NCI-H1436 treated with DMSO at 0.1 percent for 48 hours (cell line): ENCODE results near the gene IQCH.
"Not testable (repeated sequence)": the region's sequence is repeated elsewhere in the genome, so short reads cannot be mapped to it uniquely, and the experiment has no call there.

Experiments
- DNase-seq: peaks from one replicate; lab custom pipeline; 2025; lab: John Stamatoyannopoulos, UW

Gene IQCH

DNA sequence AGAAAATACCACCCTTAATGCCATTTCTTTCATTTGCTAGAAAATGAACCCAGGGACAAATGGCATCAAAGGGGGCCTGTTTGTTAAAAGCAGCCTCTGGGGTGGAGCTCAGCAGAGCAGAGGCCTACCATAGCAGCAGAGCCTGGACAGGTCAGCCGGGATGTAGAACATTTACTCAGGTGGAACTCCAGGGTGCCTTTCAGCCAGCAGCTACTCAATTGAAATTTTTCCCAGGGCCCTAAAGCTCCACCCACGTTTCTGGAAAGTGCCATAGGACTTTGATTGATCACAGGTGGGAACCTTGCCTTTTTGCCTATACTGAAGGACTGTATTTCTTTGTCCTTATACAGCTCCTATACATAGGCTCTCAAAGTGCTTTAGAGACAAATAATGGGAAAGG lies 191.9 kb downstream of the IQCH start:
- DNase-seq, result no peak

DNA sequence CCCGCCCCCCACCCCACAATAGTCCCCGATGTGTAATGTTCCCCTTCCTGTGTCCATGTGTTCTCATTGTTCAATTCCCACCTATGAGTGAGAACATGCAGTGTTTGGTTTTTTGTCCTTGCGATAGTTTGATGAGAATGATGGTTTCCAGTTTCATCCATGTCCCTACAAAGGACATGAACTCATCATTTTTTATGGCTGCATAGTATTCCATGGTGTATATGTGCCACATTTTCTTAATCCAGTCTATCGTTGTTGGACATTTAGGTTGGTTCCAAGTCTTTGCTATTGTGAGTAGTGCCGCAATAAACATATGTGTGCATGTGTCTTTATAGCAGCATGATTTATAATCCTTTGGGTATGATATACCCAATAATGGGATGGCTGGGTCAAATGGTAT lies 193.8 kb downstream of the IQCH start:
- not testable (repeated sequence) for DNase-seq

DNA sequence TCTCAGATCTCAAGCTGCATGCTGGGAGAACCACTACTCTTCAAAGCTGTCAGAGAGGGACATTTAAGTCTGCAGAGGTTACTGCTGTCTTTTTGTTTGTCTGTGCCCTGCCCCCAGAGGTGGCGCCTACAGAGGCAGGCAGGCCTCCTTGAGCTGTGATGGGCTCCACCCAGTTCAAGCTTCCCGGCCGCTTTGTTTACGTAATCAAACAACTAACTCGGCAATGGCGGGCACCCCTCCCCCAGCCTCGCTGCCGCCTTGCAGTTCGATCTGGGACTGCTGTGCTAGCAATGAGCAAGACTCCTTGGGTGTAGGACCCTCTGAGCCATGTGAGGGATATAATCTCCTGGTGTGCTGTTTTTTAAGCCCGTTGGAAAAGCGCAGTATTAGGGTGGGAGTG lies 199.1 kb downstream of the IQCH start:
- DNase-seq, result not testable (repeated sequence)

DNA sequence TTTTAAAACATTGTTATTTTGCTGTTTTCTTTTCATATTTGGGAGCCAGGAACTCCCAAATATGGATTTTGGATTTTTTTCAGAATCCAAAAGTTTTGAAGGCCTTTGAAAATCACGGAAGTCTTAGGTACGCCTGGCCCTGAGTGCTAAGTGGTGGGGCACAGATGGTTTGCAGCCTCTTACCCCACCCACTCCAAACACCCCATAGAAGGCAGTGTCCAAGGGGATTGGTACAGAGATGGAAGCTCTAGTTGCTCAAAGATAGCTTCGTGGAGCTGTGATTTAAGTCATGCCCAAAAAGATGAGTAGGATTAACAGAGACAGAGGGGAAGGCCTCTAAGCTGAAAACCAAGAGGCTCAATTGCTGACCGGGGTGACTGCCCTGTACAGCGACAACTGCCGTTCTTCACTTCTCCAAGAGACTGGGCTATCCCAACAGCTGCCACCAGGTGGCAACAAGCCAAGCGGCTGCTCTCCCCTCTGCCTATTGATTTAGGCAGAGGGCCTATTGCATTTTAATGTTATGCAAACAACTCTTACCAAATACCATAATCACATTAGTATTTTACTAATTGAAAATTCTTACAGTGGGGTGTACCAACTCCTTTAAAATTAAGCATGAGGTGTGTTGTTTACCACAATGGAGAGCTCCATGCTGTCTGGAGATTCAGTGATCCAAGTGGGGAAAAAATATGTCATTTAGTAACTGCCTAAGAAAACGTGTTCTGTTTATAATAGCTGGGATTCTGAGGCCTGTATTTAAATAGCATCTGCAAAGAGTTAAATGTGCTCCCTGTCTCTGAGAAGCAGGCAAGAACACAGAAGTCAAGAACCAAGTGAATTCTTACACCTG lies 202.3 kb downstream of the IQCH start:
- DNase-seq, result peak; percentile 18

DNA sequence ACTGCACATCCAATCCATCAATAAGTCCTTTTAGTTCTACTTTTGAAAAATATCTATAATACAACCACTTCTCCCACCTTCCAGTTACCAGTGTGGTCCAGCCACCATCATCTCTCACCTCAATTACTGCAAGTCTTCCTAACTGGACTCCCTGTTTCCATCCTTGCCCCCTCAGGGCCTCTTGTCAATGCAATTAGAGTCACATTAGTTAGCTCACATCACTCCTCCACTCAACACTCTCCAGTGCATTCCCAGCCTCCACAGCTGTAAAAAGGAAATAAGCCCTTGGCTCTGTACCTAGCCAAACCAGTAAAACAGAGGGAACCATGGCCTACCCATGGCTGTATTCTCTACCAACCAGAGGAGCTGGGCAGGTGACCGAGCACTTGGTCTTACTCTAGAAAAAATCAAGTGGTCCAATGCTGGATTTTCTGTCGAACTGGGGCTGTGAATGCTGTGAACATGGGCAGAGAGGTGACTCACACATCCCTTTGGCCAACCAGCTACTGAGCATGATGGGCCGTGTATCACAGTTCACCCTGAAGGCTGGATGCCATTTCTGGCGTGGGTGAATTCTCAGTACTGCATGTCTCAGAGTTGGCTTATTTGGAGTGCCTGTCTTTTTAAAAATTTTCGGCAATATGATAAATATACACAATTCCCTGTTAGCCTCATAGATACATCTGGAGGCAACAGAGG lies 203.9 kb downstream of the IQCH start:
- no peak for DNase-seq

DNA sequence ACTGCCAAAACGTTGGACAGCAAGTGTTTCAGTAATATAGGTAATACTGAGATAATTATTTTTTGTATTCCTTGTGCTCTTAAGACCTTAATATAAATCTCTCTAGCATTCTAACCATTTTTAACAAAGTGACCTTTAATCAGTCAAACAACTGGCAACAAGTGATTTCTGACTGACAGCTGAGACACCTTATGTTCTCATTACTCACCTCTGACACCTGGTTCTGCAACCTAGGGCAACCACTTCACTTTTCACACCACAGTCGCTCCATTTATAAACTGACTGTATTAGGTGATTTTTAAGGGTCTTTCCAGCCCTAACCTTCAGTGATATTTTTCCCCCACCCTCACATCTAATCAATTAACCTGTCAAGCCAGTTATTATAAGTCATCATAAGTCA lies 205.9 kb downstream of the IQCH start:
- DNase-seq, result no peak

DNA sequence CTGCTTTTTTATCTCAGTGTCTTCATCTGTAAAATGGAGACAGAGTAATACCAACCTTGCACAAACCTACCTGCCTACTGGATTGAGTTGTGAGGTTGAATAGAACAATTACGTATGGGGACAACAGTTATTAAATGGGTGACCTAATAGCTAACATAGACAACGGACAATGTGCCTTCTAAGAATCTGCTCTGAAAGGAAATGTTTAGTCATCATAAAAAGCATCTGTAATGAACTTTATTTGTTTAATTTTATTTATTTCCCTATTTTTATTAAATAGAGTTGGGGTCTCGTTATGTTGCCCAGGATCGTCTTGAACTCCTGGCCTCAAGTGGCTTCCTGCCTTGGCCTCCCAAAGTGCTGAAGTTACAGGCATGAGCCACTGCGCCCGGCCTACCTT lies 207.1 kb downstream of the IQCH start:
- DNase-seq, result no peak

DNA sequence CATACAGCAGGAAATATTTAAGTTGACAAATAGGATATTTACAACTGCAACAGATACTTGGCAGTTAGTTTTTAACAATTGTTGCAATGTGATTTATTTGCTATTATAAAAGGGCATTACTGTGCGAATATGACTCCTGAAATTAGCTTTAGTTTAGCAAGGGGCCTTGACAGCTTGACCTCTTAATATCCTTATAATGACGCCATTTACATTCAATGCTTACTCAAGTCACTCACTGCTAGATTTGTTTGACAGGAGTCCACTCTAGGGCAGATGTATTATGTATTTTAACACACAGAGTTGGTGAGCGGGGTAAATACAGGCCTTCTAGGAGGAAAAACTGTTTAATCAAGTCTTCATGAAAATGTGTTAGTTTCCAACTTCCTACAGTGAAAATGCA lies 208.3 kb downstream of the IQCH start:
- DNase-seq, result no peak

DNA sequence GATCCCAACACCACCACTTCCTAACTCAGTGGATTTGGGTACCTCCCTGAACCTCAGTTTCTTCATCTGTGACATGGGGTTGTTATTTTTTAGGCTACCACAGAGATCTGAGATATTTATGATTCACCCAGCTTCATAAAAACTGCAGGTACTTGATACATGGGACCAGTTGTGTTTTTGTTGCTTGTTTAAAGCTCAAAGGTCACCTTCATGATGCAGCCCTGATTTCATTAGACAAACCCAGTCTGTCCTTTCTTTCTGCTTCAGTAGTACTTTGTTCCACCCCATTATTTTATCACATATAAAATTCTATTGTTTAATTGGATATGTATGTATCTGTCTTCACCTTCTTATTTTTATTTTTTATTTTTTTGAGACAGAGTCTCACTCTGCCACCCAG lies 208.9 kb downstream of the IQCH start:
- DNase-seq, result no peak

DNA sequence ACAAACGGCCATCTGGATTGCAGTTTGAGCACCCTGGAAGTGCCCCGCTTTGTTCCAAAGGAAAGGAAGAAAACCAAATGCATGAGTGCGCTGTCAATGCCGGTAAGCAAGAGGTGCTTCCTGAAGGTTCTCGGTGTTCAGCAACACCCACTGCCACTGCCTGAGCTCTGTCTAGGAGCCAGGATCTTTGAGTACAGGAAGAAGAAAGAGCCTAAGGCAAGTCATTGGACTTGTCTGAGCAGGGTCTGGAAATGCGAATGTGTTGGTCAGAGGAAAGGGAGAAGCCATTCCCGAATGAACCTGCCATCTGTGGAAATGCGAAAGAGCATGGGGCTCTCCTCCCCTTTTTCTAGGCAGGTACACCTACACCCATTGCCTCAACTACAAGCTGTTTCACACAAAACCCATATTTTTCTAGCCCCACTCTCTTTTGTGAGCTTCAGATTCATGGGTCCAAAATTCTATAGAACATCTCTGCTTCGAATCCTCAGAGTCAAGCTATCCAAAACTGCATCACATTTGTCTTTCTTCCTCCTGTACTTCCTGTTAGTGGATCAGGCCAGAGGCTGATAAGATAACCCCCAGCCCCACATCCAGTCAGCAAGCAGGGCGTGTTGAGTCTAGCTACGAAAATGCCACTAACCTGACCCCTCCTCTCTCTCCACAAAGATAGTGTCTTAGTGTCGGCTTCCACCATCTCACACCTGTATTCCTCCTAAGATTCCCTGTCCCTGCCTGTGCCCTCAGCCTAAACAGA lies 210.8 kb downstream of the IQCH start:
- DNase-seq, result no peak

DNA sequence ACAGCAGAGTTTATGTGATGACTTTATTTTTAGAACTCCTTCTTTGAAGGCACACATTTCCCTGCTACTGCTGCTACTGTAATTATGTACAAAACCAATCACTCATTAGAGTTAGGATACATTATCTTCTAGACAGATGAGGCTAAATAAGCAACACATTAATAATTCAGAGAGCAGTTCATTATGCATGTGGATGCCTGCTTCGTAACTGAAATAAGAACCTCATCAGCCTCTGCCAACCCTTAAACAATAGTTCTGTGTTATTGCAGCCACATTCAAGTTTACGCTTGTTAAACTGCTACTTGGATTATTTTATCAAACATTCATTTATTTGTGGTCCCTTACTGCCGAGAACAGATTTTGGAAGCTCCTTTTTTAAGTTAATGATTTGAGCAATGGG lies 213.8 kb downstream of the IQCH start:
- no peak for DNase-seq

DNA sequence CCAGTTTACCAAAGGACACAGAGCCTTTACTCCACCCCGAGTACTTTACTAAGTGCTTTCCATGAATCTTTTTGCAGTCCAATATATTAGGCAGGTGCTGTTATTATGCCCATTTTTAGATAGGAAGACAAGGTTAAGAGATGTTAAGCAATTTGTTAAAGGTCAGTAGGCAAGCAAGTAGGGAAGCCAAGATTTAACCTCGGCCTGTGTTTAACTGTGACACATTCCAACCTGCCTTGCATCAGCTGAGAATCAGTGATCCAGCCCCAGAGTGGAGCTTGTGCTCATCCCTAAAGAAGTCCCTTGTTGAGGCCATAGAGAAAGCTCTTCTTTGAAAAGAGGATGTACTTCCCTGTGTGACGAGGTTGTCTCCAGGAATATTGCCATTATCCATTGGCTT lies 215.1 kb downstream of the IQCH start:
- no peak for DNase-seq

DNA sequence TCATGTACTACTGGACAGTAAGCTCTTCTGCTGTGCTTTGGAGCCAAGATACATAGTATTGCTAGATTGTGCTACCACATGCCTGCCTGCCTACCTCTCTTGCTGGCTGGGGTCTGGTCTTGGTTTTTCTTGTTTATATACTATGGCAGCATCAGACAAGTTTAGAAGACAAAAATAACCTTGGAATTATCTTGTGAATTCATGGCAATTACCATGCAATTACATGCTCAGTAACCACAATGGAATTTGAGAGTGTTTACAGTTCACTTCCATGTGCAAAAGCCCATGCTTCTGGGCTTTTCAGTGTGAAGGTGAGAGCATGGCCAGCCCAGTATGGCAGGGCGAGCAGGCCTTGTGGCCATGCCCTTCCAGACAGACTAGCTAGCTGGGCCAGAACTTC lies 218.4 kb downstream of the IQCH start:
- DNase-seq, result no peak

DNA sequence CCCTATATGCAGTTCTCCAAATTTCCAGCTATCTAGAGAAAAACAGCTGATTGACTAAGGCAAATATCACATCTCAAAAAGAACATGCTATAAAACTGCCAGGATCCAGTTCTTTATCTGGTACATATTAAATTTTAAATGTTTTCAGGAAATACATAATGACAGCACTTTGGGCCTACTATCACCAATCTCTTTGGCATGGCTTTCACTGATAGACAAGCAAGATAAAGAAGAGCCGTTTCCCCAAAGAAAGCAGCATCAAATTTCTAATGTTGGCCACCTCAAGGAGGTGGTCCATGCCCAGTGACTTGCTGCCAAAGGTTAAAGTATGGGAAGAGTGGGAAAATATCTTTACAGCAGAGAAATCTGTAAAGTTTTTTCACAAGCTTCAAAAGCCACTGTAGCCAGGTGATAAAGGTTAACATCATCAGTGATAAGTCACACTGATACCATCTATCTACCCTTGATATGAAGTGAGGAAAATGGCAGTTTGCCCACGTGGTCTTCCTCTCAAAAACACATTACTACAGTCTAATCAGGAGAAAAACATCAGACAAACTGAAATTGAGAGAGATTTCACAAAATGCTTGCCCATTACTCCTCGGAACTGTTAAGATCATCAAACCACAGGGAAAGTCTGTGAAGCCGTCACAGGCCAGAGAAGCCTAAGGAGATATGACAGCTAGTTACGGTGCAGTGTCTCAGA lies 220.0 kb downstream of the IQCH start:
- DNase-seq, result no peak

DNA sequence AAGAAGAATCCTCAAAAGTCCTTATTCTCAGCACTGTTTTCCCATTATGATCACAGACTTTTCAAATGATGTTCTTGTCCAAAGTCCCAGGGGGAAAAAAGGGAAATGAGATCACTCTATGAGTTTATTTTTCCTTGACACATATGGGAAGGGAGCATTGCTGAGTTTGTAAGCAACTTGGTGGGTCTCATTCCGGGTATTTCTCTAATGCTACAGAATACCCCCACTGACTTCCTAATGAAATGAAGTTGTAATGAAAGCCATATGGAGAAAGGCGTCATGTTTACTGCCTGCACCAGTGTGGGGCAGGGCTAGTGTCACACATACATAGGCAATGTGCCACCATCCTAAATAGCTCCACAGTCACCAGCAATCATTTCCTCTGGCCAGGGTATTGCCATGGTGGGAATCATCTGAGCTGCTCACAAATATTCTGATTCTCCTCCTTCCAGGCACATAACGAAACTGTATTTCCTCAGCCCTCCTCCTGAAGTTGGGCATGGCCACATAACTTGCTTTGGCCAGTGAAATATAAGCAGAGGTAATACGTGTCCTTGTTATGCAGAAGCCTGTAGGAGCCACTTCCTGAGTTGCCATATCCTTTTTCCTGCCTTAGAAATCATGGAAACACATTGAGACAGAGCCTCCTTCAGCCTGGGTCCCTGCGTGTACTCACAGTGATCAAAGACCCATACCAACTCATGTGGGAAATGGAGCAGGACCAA lies 225.4 kb downstream of the IQCH start:
- DNase-seq, result no peak

DNA sequence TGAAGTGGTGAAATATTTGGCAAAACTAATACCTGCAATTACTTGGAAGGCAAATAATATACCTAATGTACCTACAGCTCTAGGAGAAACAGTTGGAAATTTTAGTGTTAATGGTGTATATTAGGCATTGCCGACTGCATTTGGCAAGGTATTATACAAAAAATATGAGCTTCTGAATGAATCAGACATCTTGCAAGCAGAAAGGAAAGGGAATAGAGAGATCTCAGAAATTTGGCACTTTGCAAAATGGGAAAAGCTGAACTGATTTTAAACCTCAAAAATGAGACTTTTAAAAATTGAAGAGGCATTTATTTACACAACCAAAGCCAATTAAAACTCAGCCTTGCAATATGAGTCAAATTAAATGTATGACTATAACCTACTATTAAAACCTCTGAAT lies 226.2 kb downstream of the IQCH start:
- DNase-seq, result no peak

DNA sequence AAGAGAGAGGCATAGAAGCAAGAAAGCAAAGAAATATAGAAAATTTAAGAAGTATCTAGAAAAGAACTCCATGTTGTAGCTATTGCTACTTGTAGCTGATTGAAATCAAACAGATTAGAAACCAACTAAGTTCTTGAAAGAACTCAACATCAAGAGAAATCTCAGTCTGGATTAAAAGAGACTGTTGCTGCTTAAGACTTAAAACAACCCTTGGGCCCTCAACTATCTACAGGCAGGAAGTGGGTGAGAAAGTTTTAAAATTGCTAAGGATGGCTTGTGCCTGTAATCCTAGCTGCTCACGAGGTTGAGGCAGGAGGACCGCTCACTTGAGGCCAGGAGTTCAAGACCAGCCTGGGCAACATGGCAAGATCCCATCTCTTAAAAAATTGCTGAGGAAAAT lies 227.1 kb downstream of the IQCH start:
- DNase-seq, result no peak

DNA sequence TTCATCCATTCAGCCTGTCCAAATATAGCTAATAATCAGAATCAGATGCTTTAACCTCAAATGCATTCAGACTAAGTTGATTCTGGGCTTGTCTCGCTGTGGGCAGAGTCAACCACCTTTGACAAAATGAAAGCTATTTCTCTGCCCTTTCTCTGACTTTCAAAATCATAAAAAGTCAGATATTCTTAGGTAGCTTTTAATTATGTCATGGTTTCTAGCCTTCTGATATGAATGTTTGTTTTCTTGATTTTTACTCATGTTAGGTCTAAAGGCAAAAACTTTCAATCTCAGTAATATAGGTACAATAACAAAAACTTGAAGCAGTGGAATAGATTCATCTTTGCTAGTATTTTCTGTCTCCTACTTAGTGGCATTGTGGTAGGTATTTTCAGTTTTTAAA lies 241.0 kb downstream of the IQCH start:
- no peak for DNase-seq

DNA sequence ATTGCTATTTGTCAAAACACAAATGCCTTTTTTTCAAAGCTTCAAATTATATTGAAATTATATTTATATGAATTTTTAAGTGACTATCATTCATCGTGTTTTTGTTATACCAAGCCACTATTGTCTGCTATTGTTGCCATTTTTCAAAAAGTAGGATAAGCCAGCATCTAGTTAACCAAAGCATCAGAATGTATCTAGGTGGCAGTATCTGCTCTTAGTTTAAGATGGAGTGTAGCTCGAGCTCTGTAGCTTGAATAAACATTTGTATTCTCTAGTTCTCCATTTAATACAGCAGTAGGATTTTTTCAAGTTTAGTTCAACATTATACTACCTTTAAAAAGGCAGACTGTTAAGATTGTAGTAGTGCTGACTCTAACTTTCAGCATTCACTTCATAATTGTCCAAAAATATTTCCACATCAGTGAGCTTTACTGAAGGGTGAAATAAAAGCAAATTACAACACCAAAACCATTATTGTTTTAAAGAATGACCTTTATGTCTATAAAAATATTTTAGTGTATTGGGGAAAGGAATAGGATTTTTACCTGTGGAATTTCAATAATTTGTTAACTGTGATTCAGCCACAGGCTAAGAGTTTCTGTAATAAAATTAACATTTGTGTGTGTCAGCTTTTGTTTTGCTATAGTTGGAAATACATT lies 246.7 kb downstream of the IQCH start:
- DNase-seq, result no peak

DNA sequence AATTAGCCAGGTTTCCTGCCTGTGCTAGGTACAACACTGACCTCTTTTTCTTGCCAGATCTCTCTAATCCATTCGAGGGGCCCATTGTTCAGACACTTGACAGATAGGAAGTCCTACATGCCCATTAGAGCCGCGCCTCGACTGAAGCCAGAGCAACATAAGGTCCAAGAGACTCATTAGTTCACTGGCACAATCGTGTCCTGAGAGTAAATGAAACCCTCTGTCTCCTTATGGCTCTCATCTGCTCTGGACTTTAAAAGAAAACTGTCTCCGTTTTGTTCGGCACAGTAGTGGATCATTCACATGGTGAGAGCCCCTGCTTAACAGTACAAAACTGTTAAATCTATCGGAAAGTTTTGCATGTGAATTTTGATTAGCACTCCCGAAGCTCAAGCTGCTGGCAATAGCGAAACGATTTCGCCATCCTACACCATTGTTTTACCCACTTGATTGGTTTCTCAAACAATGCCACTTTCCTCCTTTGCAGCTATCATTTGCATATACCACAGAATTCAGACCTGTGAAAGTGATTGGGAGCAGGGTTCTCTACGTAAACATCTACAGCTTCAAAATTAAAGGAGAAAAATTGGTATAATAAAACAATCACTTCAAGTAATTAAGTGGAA lies 247.4 kb downstream of the IQCH start:
- no peak for DNase-seq

DNA sequence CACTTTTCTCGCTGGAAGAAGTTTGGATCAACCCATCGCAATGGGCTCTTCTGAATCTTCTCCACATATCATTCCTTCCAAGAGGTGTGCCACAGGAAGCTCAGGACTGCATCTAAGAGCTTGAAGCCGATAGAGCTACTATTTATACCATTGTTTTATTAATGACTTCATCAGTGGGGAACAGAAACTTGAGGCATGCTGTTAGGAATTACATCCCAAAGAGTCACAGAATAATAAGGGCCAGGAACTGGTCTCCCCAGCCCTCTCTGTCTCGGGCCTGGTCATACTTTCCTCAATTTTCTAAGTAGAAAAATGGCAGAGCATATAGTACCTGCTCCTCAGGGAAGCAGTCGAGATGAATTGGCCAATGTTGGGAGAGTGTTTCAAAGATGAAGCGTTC lies 249.5 kb downstream of the IQCH start:
- no peak for DNase-seq
